ENCODE data around the gene DHX9. TPM values are rescaled to one million over a fixed set of nuclear protein-coding genes. Genes with fewer than 3 reads are reported as not detected.

DHX9 gene
- polyA plus RNA-seq, 1 experiment, result 191 TPM

DNA sequence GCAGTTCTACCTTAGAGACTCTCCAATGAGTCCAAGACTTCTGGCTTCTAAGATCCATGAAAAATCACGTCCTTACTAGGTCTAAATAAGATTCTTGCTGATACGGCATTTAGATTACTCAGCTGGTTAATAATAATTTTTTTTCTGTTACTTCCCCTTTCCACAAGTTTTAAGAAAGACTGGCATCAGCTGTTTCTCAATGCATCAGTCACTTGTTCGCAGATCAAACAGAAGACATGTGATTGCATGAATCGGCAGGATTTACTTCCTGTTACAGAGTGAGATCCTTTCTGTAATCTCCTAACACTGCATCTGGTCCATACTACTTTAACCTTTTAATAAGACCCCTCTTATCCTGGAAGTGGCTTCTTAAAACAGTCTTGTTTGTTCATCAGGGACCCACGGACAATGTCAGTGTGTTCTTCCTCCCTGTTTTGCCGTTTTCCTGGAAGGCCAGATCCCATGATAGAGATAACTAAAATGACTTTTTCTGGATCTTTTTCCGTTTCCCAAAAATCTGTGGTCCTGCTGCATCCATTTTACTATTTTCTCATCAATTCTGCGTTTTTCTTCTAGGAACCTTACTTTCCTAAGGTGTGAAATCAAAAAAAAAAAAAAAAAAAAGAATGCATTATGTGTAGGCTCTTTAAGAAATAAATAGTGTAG, 43.5 kb upstream of the DHX9 start:
- no peak for DNase-seq (ENCODE audit: low read depth, low spot score)
- Histone ChIP-seq H3K27me3 (ENCODE audit: control insufficient read depth, insufficient read depth, low read length) (peaks cover 20% of the 10 kb centered on the region), H3K4me3 (ENCODE audit: low read depth, low read length) (no peak overlapping the region), H3K27ac (ENCODE audit: low read depth, low read length) (no peak overlapping the region), H3K9me3 (ENCODE audit: control insufficient read depth, insufficient read depth, low read length) (no peaks in the 10 kb centered on the region)
- CTCF ChIA-PET, result interaction anchor here (1.4 kb wide), 1 partner anchor 9 kb away, joined by 6 read pairs; no protein-coding TSS in a partner anchor
- POLR2A ChIA-PET, result no interaction called here
- TF ChIP-seq, protein P1, sequence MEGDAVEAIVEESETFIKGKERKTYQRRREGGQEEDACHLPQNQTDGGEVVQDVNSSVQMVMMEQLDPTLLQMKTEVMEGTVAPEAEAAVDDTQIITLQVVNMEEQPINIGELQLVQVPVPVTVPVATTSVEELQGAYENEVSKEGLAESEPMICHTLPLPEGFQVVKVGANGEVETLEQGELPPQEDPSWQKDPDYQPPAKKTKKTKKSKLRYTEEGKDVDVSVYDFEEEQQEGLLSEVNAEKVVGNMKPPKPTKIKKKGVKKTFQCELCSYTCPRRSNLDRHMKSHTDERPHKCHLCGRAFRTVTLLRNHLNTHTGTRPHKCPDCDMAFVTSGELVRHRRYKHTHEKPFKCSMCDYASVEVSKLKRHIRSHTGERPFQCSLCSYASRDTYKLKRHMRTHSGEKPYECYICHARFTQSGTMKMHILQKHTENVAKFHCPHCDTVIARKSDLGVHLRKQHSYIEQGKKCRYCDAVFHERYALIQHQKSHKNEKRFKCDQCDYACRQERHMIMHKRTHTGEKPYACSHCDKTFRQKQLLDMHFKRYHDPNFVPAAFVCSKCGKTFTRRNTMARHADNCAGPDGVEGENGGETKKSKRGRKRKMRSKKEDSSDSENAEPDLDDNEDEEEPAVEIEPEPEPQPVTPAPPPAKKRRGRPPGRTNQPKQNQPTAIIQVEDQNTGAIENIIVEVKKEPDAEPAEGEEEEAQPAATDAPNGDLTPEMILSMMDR (IDR thresholded peaks at IDR 0.05; ENCODE audit: low read depth, low read length), result no peak

DNA sequence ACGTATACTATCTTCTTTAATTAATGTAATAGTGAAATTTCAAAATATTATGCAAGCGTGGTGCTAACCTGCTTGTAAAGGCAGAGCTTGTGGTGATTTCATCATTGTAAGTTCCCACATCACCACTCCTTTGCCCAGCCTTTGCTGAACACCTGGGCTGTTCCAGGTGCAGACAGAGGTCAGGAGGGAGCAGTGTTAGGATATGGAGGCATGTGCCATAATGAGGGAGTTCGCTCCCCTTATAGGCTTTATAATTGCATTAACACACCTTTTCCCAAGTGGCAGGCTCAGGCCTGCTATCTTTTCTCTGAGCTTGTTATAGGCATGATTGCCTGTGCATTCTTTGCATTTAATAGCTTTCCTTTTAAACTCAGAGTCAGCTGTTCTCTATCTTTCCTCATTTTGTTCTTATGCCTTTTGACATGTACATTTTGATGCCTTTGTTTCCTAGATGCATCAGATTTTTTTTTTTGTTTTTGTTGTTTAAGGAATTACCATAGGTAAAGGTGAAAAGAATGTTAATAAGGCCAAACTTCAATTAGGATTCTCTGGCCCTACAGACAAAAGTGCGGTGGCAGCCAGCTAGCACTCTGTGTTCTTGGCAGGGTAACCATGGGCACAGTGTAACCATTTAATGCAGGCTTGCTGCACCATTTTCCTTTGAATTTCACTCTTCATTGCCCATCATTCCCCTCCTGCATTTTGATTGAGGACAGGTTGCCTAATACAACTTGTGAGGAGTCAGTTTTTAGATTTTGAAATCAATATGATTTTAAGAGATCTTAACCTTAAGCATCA, 36.9 kb upstream of the DHX9 start:
- Histone ChIP-seq H3K9me3 (ENCODE audit: control insufficient read depth, insufficient read depth, low read length) (no peaks in the 10 kb centered on the region), H3K4me3 (ENCODE audit: low read depth, low read length) (no peak overlapping the region), H3K27ac (ENCODE audit: low read depth, low read length) (no peak overlapping the region), H3K27me3 (ENCODE audit: control insufficient read depth, insufficient read depth, low read length) (peaks cover 2% of the 10 kb centered on the region)
- CTCF ChIA-PET, result interaction anchor here (0.7 kb wide), 1 partner anchor 12 kb away, joined by 3 read pairs; no protein-coding TSS in a partner anchor
- POLR2A ChIA-PET, result no interaction called here
- no peak for DNase-seq (ENCODE audit: low read depth, low spot score)
- TF ChIP-seq, protein P1 (IDR thresholded peaks at IDR 0.05; ENCODE audit: low read depth, low read length), result no peak

- Histone ChIP-seq H3K4me3 (ENCODE audit: low read depth, low read length) (no peak overlapping the region), H3K27ac (ENCODE audit: low read depth, low read length) (no peak overlapping the region), H3K27me3 (ENCODE audit: control insufficient read depth, insufficient read depth, low read length) (peaks cover 2% of the 10 kb centered on the region), H3K9me3 (ENCODE audit: control insufficient read depth, insufficient read depth, low read length) (no peaks in the 10 kb centered on the region)
- TF ChIP-seq, protein P1 (IDR thresholded peaks at IDR 0.05; ENCODE audit: low read depth, low read length), result no peak
- DNase-seq (ENCODE audit: low read depth, low spot score), result no peak
- ChIA-PET CTCF (no interaction called here), POLR2A (no interaction called here)
Measured at GRCh38 chr1:182803846-182804245, 35.3 kb upstream of the DHX9 start.

DNA sequence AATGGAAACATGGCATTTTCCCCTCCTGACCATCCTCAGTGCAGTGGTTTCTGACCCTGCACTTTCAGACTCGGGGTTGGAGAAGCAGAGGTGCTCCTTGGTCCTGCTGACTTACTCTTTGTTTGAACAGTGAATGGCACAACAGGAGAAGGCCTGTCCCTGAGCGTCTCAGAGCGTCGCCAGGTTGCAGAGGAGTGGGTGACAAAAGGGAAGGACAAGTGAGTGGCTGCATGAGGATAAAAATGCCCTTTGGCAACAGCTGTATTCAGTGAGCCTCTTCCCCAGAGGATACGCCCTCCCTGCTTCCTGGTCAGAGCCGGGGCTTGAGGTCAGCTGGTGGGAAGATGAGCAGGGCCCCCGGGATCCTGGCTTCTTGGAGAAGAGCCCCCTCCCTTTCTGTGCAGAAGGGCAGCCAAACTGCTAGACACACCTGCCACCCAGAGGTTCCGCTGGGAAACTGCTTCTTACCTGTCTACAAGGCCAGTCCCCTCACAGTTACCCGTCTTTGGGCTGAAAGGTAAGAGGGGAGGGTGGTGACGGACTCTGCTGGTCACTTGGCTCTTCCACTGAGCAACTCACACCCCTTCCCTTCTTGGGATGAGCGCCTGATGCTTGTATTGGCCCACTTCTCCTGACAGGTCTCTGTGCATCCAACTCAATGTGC, 33.0 kb upstream of the DHX9 start:
- Histone ChIP-seq H3K4me3 (ENCODE audit: low read depth, low read length) (no peak overlapping the region), H3K9me3 (ENCODE audit: control insufficient read depth, insufficient read depth, low read length) (no peaks in the 10 kb centered on the region), H3K27me3 (ENCODE audit: control insufficient read depth, insufficient read depth, low read length) (peaks cover 2% of the 10 kb centered on the region), H3K27ac (ENCODE audit: low read depth, low read length) (no peak overlapping the region)
- POLR2A ChIA-PET, result no interaction called here
- no peak for DNase-seq (ENCODE audit: low read depth, low spot score)
- TF ChIP-seq, protein P1 (IDR thresholded peaks at IDR 0.05; ENCODE audit: low read depth, low read length), result no peak
- CTCF ChIA-PET, result no interaction called here

DNA sequence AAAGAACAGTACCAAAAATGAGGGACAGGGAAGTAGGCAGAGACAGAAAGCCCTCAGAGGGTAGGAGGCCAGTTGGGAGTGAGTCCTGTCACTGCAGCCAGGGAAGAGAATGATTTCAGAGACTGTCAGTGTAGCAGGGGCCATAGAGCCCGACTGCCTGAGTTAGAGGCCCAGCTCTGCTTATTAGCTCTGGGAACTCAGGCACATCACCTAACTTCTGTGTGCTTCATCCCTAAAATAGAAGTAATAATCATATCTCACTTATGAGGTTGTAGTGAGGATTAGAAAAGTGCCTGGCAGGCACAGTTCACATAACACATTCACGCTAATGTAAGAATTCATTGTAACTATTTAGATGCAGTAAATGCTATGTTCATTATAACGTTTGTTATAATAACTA, 31.2 kb upstream of the DHX9 start:
- TF ChIP-seq, protein P1 (IDR thresholded peaks at IDR 0.05; ENCODE audit: low read depth, low read length), result no peak
- DNase-seq (ENCODE audit: low read depth, low spot score), result no peak
- CTCF ChIA-PET, result no interaction called here
- Histone ChIP-seq H3K4me3 (ENCODE audit: low read depth, low read length) (no peak overlapping the region), H3K27me3 (ENCODE audit: control insufficient read depth, insufficient read depth, low read length) (no peaks in the 10 kb centered on the region), H3K9me3 (ENCODE audit: control insufficient read depth, insufficient read depth, low read length) (no peaks in the 10 kb centered on the region), H3K27ac (ENCODE audit: low read depth, low read length) (no peak overlapping the region)
- POLR2A ChIA-PET, result no interaction called here
